LNCAP (cell line): Measurements from ENCODE around the gene PSMC3.
A peak's percentile ranks its signal among the peaks of the same experiment; 100 is the strongest.

Experiments used
- CTCF ChIP-seq: fragments of 450-650 bp; IDR thresholded peaks from 2 replicates; pipeline ENCODE4 v1.5.1; 2017; ENCODE audit warnings: mild to moderate bottlenecking

Gene PSMC3

GRCh38 chr11:47374720-47375019 lies 51.6 kb downstream of the PSMC3 start:
- no peak for TF ChIP-seq CTCF

GRCh38 chr11:47373876-47374719 lies 52.1 kb downstream of the PSMC3 start:
- peak; percentile 94 for TF ChIP-seq CTCF

- no peak for TF ChIP-seq CTCF
These were observed 53.8 kb downstream of the PSMC3 start for GRCh38 chr11:47372422-47372821.

GRCh38 chr11:47369676-47370075 lies 56.6 kb downstream of the PSMC3 start:
- no peak for TF ChIP-seq CTCF
